ENCODE measurements around the gene SPEN.
"Not testable (repeated sequence)": the region's sequence is repeated elsewhere in the genome, so short reads cannot be mapped to it uniquely, and the experiment has no call there.

SPEN gene

GRCh38 chr1:15856888-15857287, 9.4 kb downstream of the SPEN start:
- DNase-seq = no peak

- no peak for DNase-seq
Observed at GRCh38 chr1:15858069-15858670, 10.7 kb downstream of the SPEN start.

GRCh38 chr1:15858672-15859372, 11.3 kb downstream of the SPEN start:
- DNase-seq = no peak

GRCh38 chr1:15863156-15863901, 15.8 kb downstream of the SPEN start:
- no peak for DNase-seq

GRCh38 chr1:15866721-15867201, 19.3 kb downstream of the SPEN start:
- no peak for DNase-seq

- DNase-seq = no peak
Observed at GRCh38 chr1:15867288-15867687, 19.8 kb downstream of the SPEN start.

GRCh38 chr1:15869413-15869812, 21.9 kb downstream of the SPEN start:
- no peak for DNase-seq

- no peak for DNase-seq
Observed at GRCh38 chr1:15870421-15870820, 22.9 kb downstream of the SPEN start.

- DNase-seq = no peak
Observed at GRCh38 chr1:15874471-15874870, 27.0 kb downstream of the SPEN start.

- no peak for DNase-seq
Observed at GRCh38 chr1:15876357-15877055, 29.0 kb downstream of the SPEN start.

GRCh38 chr1:15881961-15882360, 34.5 kb downstream of the SPEN start:
- DNase-seq = no peak

- peak in 1 of 4 experiments; percentile 21 for DNase-seq
Observed at GRCh38 chr1:15882665-15883064, 35.2 kb downstream of the SPEN start.

- peak in 3 of 4 experiments; percentile 6 to 19 (median 10) for DNase-seq
Observed at GRCh38 chr1:15883326-15883725, 35.8 kb downstream of the SPEN start.

- DNase-seq = no peak
Observed at GRCh38 chr1:15884477-15884876, 37.0 kb downstream of the SPEN start.

GRCh38 chr1:15885269-15885668, 37.8 kb downstream of the SPEN start:
- peak in 3 of 4 experiments; percentile 2 to 23 (median 6) for DNase-seq

GRCh38 chr1:15885701-15886610, 38.4 kb downstream of the SPEN start:
- DNase-seq = peak; percentile 97 to 98 (median 98)

- no peak for DNase-seq
Observed at GRCh38 chr1:15886611-15887167, 39.2 kb downstream of the SPEN start.

GRCh38 chr1:15892857-15893599, 45.5 kb downstream of the SPEN start:
- DNase-seq = peak in 2 of 4 experiments; percentile 42 to 49

GRCh38 chr1:15895233-15895632, 47.7 kb downstream of the SPEN start:
- no peak for DNase-seq

GRCh38 chr1:15896841-15897610, 49.5 kb downstream of the SPEN start:
- DNase-seq = not testable (repeated sequence)
